ENCODE measurements around the gene CAMTA1.
"Not testable (repeated sequence)": the region's sequence is repeated elsewhere in the genome, so short reads cannot be mapped to it uniquely, and the experiment has no call there.

The CAMTA1 gene

DNA sequence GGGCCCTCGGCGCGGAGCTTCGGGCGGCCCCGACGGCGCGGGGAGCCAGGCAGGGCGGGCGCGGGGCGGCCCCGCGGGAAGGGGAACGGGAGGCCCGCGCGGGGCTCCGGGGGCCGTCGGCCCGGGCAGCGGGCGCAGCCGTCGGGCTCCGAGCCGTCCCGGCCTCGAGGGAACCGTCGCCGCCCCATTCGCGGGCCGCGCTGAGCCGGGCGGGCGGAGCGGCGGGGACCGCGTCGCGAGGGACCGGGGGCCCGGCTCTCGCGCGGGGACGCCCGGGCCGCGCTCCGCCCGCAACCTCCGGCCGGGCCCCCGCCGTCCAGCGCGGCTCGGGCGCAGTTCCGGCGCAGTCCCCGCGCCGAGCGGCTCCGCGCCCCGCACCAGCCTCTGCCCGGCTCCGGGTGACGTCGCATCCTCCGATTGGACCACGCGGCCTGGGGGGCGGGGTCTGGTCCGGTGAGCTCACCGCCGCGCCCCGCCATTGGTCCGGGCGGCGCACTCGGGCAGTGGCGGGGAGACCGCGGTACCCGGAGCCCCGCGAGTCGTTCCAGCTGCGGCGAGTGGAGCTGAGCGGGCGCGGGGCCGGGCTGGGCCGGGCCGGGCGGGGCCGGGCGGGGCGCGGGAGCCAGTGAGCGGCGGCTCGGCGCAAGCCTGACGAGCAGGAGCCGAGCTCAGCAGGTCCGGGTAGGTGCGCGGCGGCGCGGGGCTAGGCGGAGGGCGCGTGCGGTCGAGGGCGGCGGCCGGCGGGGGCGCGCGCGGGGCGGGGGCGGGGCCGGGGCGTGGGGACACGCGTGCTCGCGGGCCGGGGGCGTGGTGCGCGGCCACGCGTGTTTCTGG lies 919.2 kb downstream of the CAMTA1 start:
- WGBS, result under 1% methylated on average over 151 of the region's 151 CpGs
- H3K27ac ChIP-seq (ENCODE audit: low read depth, low read length), result no peak overlapping the region
- peak overlapping the region; percentile 51 for H3K4me3 ChIP-seq (ENCODE audit: low read length)
- H3K9ac ChIP-seq (ENCODE audit: low read depth, low read length), result no peak overlapping the region
- no peaks in the 10 kb centered on the region for H3K36me3 ChIP-seq (ENCODE audit: insufficient read depth, low read length)
- H3K27me3 ChIP-seq (ENCODE audit: insufficient read depth, low read length), result peaks cover 37% of the 10 kb centered on the region
- H3K4me1 ChIP-seq (ENCODE audit: insufficient read depth, low read length), result peaks cover 16% of the 10 kb centered on the region
- H3K9me3 ChIP-seq (ENCODE audit: insufficient read depth, low read depth, low read length), result no peaks in the 10 kb centered on the region

- Histone ChIP-seq H3K4me1 (ENCODE audit: insufficient read depth, low read length) (peaks cover 16% of the 10 kb centered on the region), H3K4me3 (ENCODE audit: low read length) (peak overlapping the region; percentile 51), H3K36me3 (ENCODE audit: insufficient read depth, low read length) (no peaks in the 10 kb centered on the region), H3K27ac (ENCODE audit: low read depth, low read length) (no peak overlapping the region), H3K27me3 (ENCODE audit: insufficient read depth, low read length) (peaks cover 37% of the 10 kb centered on the region), H3K9me3 (ENCODE audit: insufficient read depth, low read depth, low read length) (no peaks in the 10 kb centered on the region), H3K9ac (ENCODE audit: low read depth, low read length) (no peak overlapping the region)
- 13% methylated on average over 106 of the region's 106 CpGs for WGBS
These were observed 920.0 kb downstream of the CAMTA1 start for GRCh38 chr1:7705048-7705907.

- H3K4me1 ChIP-seq (ENCODE audit: insufficient read depth, low read length), result peaks cover 16% of the 10 kb centered on the region
- H3K36me3 ChIP-seq (ENCODE audit: insufficient read depth, low read length), result no peaks in the 10 kb centered on the region
- WGBS, result 59% methylated on average over 7 of the region's 7 CpGs
- peaks cover 37% of the 10 kb centered on the region for H3K27me3 ChIP-seq (ENCODE audit: insufficient read depth, low read length)
- peak overlapping the region; percentile 13; the same call in 1 of the 2 replicates for H3K4me3 ChIP-seq (ENCODE audit: low read length)
- no peaks in the 10 kb centered on the region for H3K9me3 ChIP-seq (ENCODE audit: insufficient read depth, low read depth, low read length)
- no peak overlapping the region for H3K9ac ChIP-seq (ENCODE audit: low read depth, low read length)
- H3K27ac ChIP-seq (ENCODE audit: low read depth, low read length), result no peak overlapping the region
These were observed 920.6 kb downstream of the CAMTA1 start for GRCh38 chr1:7705908-7706216.

- Histone ChIP-seq H3K4me1 (ENCODE audit: insufficient read depth, low read length) (peaks cover 6% of the 10 kb centered on the region), H3K9me3 (ENCODE audit: insufficient read depth, low read depth, low read length) (no peaks in the 10 kb centered on the region), H3K9ac (ENCODE audit: low read depth, low read length) (no peak overlapping the region), H3K36me3 (ENCODE audit: insufficient read depth, low read length) (no peaks in the 10 kb centered on the region), H3K27ac (ENCODE audit: low read depth, low read length) (no peak overlapping the region), H3K4me3 (ENCODE audit: low read length) (no peak overlapping the region), H3K27me3 (ENCODE audit: insufficient read depth, low read length) (peaks cover 26% of the 10 kb centered on the region)
- 98% methylated on average over 3 of the region's 4 CpGs for WGBS
These were observed 922.3 kb downstream of the CAMTA1 start for GRCh38 chr1:7707527-7707926.

- not testable (repeated sequence) for H3K4me1 ChIP-seq (ENCODE audit: insufficient read depth, low read length); H3K36me3 ChIP-seq (ENCODE audit: insufficient read depth, low read length); H3K4me3 ChIP-seq (ENCODE audit: low read length); H3K9me3 ChIP-seq (ENCODE audit: insufficient read depth, low read depth, low read length); H3K27ac ChIP-seq (ENCODE audit: low read depth, low read length); H3K9ac ChIP-seq (ENCODE audit: low read depth, low read length)
- H3K27me3 ChIP-seq (ENCODE audit: insufficient read depth, low read length), result peaks cover 21% of the 10 kb centered on the region
- 92% methylated on average over 4 of the region's 4 CpGs for WGBS
These were observed 922.8 kb downstream of the CAMTA1 start for GRCh38 chr1:7708065-7708464.

DNA sequence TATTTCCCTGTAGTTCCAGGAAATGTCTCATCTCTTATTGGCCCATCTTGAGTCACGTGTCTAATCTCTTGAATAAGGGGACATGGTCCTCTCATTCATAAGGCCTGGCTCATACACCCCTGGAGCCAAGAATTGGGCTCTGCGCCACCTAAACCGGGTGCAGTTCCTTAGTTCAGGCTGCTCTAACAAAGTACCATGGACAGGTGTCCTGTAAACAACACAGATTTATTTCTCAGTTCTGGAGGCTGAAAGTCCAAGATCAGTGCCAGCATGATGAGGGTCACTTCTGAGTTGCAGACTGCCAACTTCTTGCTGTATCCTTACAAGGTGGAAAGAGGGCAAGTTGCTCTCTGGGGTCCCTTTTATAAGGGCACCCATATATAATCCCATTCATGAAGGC lies 925.6 kb downstream of the CAMTA1 start:
- Histone ChIP-seq H3K27ac (ENCODE audit: low read depth, low read length) (no peak overlapping the region), H3K4me3 (ENCODE audit: low read length) (no peak overlapping the region), H3K27me3 (ENCODE audit: insufficient read depth, low read length) (peaks cover 5% of the 10 kb centered on the region), H3K9me3 (ENCODE audit: insufficient read depth, low read depth, low read length) (no peaks in the 10 kb centered on the region), H3K36me3 (ENCODE audit: insufficient read depth, low read length) (no peaks in the 10 kb centered on the region), H3K4me1 (ENCODE audit: insufficient read depth, low read length) (no peaks in the 10 kb centered on the region), H3K9ac (ENCODE audit: low read depth, low read length) (no peak overlapping the region)
- 94% methylated on average over 3 of the region's 3 CpGs for WGBS

- 89% methylated on average over 8 of the region's 8 CpGs for whole genome bisulfite sequencing
- no peaks in the 10 kb centered on the region for H3K9me3 ChIP-seq (ENCODE audit: insufficient read depth, low read depth, low read length)
- H3K4me3 ChIP-seq (ENCODE audit: low read length), result no peak overlapping the region
- H3K36me3 ChIP-seq (ENCODE audit: insufficient read depth, low read length), result no peaks in the 10 kb centered on the region
- no peak overlapping the region for H3K9ac ChIP-seq (ENCODE audit: low read depth, low read length)
- no peaks in the 10 kb centered on the region for H3K27me3 ChIP-seq (ENCODE audit: insufficient read depth, low read length)
- no peak overlapping the region for H3K27ac ChIP-seq (ENCODE audit: low read depth, low read length)
- no peaks in the 10 kb centered on the region; the same call in 1 of the 2 replicates for H3K4me1 ChIP-seq (ENCODE audit: insufficient read depth, low read length)
These were observed 927.6 kb downstream of the CAMTA1 start for GRCh38 chr1:7712731-7713323.

GRCh38 chr1:7716506-7716905 lies 931.3 kb downstream of the CAMTA1 start:
- Histone ChIP-seq H3K27ac (ENCODE audit: low read depth, low read length) (no peak overlapping the region), H3K9ac (ENCODE audit: low read depth, low read length) (no peak overlapping the region), H3K4me3 (ENCODE audit: low read length) (no peak overlapping the region), H3K27me3 (ENCODE audit: insufficient read depth, low read length) (no peaks in the 10 kb centered on the region), H3K4me1 (ENCODE audit: insufficient read depth, low read length) (peaks cover 5% of the 10 kb centered on the region; the same call in 1 of the 2 replicates), H3K9me3 (ENCODE audit: insufficient read depth, low read depth, low read length) (no peaks in the 10 kb centered on the region), H3K36me3 (ENCODE audit: insufficient read depth, low read length) (no peaks in the 10 kb centered on the region)
- 89% methylated on average over 4 of the region's 4 CpGs for WGBS

DNA sequence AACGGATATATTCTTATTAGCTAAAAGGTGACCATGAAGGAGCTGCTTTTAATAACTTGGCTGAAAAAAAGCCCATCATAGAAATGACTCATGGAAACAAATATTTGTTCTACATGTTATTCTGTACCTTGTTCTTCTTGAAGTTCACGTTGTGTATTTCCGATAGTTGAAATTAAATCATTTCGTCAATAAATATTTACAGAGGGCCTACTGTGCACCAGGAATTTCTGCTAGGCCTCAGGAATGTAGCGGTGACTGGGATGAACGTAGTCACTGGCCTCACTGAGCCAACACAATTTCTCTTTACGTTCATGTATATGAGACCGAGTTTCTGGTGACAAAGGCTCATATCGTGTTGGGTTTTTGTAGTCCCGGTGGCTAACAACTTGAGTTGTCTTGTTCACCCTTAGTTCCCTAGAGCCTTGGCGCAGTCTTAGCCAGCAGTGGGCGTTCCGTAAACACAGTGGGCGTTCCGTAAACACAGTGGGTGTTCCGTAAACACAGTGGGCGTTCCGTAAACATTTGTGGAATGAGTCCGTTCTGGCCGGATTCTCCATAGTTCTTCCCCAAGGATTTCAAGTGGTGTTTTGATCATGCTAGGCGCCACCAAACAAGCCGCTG lies 932.6 kb downstream of the CAMTA1 start:
- H3K9me3 ChIP-seq (ENCODE audit: insufficient read depth, low read depth, low read length), result no peaks in the 10 kb centered on the region
- no peak overlapping the region for H3K4me3 ChIP-seq (ENCODE audit: low read length)
- no peak overlapping the region for H3K27ac ChIP-seq (ENCODE audit: low read depth, low read length)
- WGBS, result 80% methylated on average over 22 of the region's 22 CpGs
- H3K27me3 ChIP-seq (ENCODE audit: insufficient read depth, low read length), result no peaks in the 10 kb centered on the region
- H3K4me1 ChIP-seq (ENCODE audit: insufficient read depth, low read length), result peaks cover 5% of the 10 kb centered on the region; the same call in 1 of the 2 replicates
- no peak overlapping the region for H3K9ac ChIP-seq (ENCODE audit: low read depth, low read length)
- no peaks in the 10 kb centered on the region for H3K36me3 ChIP-seq (ENCODE audit: insufficient read depth, low read length)

DNA sequence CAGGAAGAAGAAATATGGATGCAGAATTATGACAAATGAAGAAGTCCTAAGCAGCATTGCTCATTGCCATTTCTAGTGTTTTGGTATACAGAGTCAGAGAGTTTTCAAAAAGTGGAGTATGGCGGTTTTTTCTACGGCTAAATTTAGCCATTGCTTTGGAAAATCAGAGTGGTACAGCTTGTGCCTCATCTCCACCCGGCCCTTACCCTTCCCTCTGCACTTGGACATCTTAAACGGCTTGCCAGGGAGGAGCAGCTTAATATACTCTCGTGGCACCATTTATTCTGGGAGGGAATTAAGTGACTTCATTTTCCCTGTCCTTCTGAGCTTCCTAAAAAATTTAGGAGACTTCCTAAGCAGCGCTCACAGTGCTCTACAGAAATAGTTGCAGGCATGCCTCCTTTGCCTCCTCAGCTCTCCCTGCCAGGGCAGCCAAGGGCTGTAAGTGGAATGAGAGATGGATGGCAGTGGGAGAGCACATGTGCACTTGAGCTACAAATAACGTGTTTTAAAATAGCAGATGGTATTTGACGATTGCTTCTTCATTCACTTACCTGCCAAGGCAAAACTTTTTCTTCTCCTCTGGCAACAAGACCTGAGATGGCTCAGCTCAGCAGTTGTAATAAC lies 934.3 kb downstream of the CAMTA1 start:
- Histone ChIP-seq H3K9ac (ENCODE audit: low read depth, low read length) (no peak overlapping the region), H3K4me1 (ENCODE audit: insufficient read depth, low read length) (peaks cover 5% of the 10 kb centered on the region; the same call in 1 of the 2 replicates), H3K9me3 (ENCODE audit: insufficient read depth, low read depth, low read length) (no peaks in the 10 kb centered on the region), H3K27ac (ENCODE audit: low read depth, low read length) (no peak overlapping the region), H3K4me3 (ENCODE audit: low read length) (no peak overlapping the region), H3K36me3 (ENCODE audit: insufficient read depth, low read length) (no peaks in the 10 kb centered on the region), H3K27me3 (ENCODE audit: insufficient read depth, low read length) (no peaks in the 10 kb centered on the region)
- WGBS, result 95% methylated on average over 8 of the region's 8 CpGs
